ENCODE results near the gene FNBP1. TPM values are rescaled to one million over a fixed set of nuclear protein-coding genes. Genes with fewer than 3 reads are reported as not detected.

The FNBP1 gene
- total and polyA plus RNA-seq, 2 experiments from 2014 or later, result 26.6 to 28.8 TPM

GRCh38 chr9:130020618-130021017, 22.4 kb downstream of the FNBP1 start:
- Histone ChIP-seq H3F3A (replicated peaks; ENCODE audit: low read depth) (no peaks in the 10 kb centered on the region), H3K36me3 (ENCODE audit: insufficient read depth) (no peaks in the 10 kb centered on the region), H3K9me2 (ENCODE audit: insufficient read depth) (no peaks in the 10 kb centered on the region), H3K4me2 (no peak overlapping the region), H3K4me1 (ENCODE audit: insufficient read depth) (no peaks in the 10 kb centered on the region), H2AFZ (no peak overlapping the region), H3K79me2 (replicated peaks; ENCODE audit: insufficient read depth) (peaks cover 44% of the 10 kb centered on the region), H4K20me1 (replicated peaks; ENCODE audit: insufficient read depth) (peaks cover 8% of the 10 kb centered on the region; the same call in 1 of the 2 replicates), H3K4me3 (no peak overlapping the region), H3K27ac (ENCODE audit: low read depth) (no peak overlapping the region), H3K27me3 (ENCODE audit: insufficient read depth) (no peaks in the 10 kb centered on the region)
- DNase-seq (ENCODE audit: low spot score) (no peak), ATAC-seq (no peak)
- Mint-ChIP-seq H3K27me3 (ENCODE audit: insufficient read depth, low read depth, poor library complexity) (no peaks in the 10 kb centered on the region), H3K27ac (no peak overlapping the region), H3K4me1 (0 out of 3 replicates have a peak, but pooled peaks cover 2% of the 10 kb centered on the region), H3K9me3 (peaks cover 5% of the 10 kb centered on the region; the same call in 1 of the 3 replicates), H3K36me3 (ENCODE audit: low read depth) (peaks cover 10% of the 10 kb centered on the region; the same call in 2 of the 3 replicates), H3K4me3 (no peak overlapping the region)
- TF ChIP-seq EZH2 (IDR thresholded peaks at IDR 0.05; ENCODE audit: low read depth, unreplicated experiment) (no peak), STAT1 (IDR thresholded peaks at IDR 0.05; ENCODE audit: unreplicated experiment) (no peak), CREB1 (CRISPR knock-in tag; IDR thresholded peaks at IDR 0.05; ENCODE audit: low read depth) (no peak), ZNF114 (CRISPR knock-in tag; IDR thresholded peaks at IDR 0.05) (no peak), CTCF (conservative IDR thresholded peaks at IDR 0.05; ENCODE audit: low read depth in 2 of 2) (no peak), NANOG (IDR thresholded peaks at IDR 0.05; ENCODE audit: borderline replicate concordance) (no peak), ETS1 (IDR thresholded peaks at IDR 0.05) (no peak), EZH2phosphoT487 (IDR thresholded peaks at IDR 0.05; ENCODE audit: unreplicated experiment) (no peak)

GRCh38 chr9:130018265-130018664, 24.7 kb downstream of the FNBP1 start:
- Histone ChIP-seq H3K4me1 (ENCODE audit: insufficient read depth) (no peaks in the 10 kb centered on the region), H2AFZ (no peak overlapping the region), H3K4me3 (no peak overlapping the region), H3K36me3 (ENCODE audit: insufficient read depth) (no peaks in the 10 kb centered on the region), H3K27ac (ENCODE audit: low read depth) (no peak overlapping the region), H3K27me3 (ENCODE audit: insufficient read depth) (no peaks in the 10 kb centered on the region), H3K79me2 (replicated peaks; ENCODE audit: insufficient read depth) (peaks cover 32% of the 10 kb centered on the region), H3F3A (replicated peaks; ENCODE audit: low read depth) (no peaks in the 10 kb centered on the region), H3K4me2 (no peak overlapping the region), H4K20me1 (replicated peaks; ENCODE audit: insufficient read depth) (peaks cover 4% of the 10 kb centered on the region; the same call in 1 of the 2 replicates), H3K9me2 (ENCODE audit: insufficient read depth) (no peaks in the 10 kb centered on the region)
- DNase-seq (ENCODE audit: low spot score) (no peak), ATAC-seq (no peak)
- peaks cover 5% of the 10 kb centered on the region; the same call in 1 of the 3 replicates for H3K9me3 Mint-ChIP-seq
- H3K27ac Mint-ChIP-seq, result no peak overlapping the region
- no peaks in the 10 kb centered on the region for H3K4me1 Mint-ChIP-seq
- no peak overlapping the region for H3K4me3 Mint-ChIP-seq
- peaks cover 10% of the 10 kb centered on the region; the same call in 2 of the 3 replicates for H3K36me3 Mint-ChIP-seq (ENCODE audit: low read depth)
- H3K27me3 Mint-ChIP-seq (ENCODE audit: insufficient read depth, low read depth, poor library complexity), result no peaks in the 10 kb centered on the region
- TF ChIP-seq ETS1 (IDR thresholded peaks at IDR 0.05) (no peak), ZNF462 (CRISPR knock-in tag; IDR thresholded peaks at IDR 0.05) (no peak), ZNF331 (CRISPR knock-in tag; IDR thresholded peaks at IDR 0.05; ENCODE audit: low read depth) (no peak), NANOG (IDR thresholded peaks at IDR 0.05; ENCODE audit: borderline replicate concordance) (no peak), EZH2phosphoT487 (IDR thresholded peaks at IDR 0.05; ENCODE audit: unreplicated experiment) (no peak)
